HepG2 (cell line): ENCODE data around the gene MACROD2. TPM values are rescaled to one million over a fixed set of nuclear protein-coding genes. Genes with fewer than 3 reads are reported as not detected.

Experiments used
- ATF3 ChIP-seq: sonication (generic); formaldehyde crosslinking; IDR thresholded peaks from 2 replicates; pipeline ENCODE4 v1.4.0; 2020; ENCODE audit warnings: missing genetic modification reagents
- DBP ChIP-seq: sonication (generic); formaldehyde crosslinking; IDR thresholded peaks from 2 replicates; pipeline ENCODE4 v1.4.0; 2020; ENCODE audit warnings: missing genetic modification reagents; ENCODE audit errors: not compliant biosample characterization
- GLMP ChIP-seq: sonication (generic); formaldehyde crosslinking; IDR thresholded peaks from 2 replicates; pipeline ENCODE4 v1.9.0; 2021; ENCODE audit warnings: missing genetic modification reagents, mild to moderate bottlenecking, borderline replicate concordance
- GPBP1L1 ChIP-seq: sonication (generic); formaldehyde crosslinking; IDR thresholded peaks from 2 replicates; pipeline ENCODE4 v1.5.0; 2020; ENCODE audit warnings: mild to moderate bottlenecking, missing genetic modification reagents
- HIC2 ChIP-seq: sonication (generic); formaldehyde crosslinking; IDR thresholded peaks from 2 replicates; pipeline ENCODE4 v1.9.0; 2022; ENCODE audit warnings: low read depth, missing genetic modification reagents
- KDM5B ChIP-seq: sonication (generic); formaldehyde crosslinking; IDR thresholded peaks from 2 replicates; pipeline ENCODE4 v1.4.0; 2020; ENCODE audit warnings: missing genetic modification reagents, mild to moderate bottlenecking, borderline replicate concordance
- KMT2A ChIP-seq: sonication (generic); formaldehyde crosslinking; IDR thresholded peaks from 2 replicates; pipeline ENCODE4 v1.4.0; 2020; ENCODE audit warnings: missing genetic modification reagents
- PHB2 ChIP-seq: fragments of 450-650 bp; IDR thresholded peaks from 2 replicates; pipeline ENCODE4 v1.6.1; 2018; ENCODE audit not compliant: partially characterized antibody
- PHF21A ChIP-seq: sonication (generic); formaldehyde crosslinking; IDR thresholded peaks from 2 replicates; pipeline ENCODE4 v1.5.0; 2020; ENCODE audit warnings: mild to moderate bottlenecking, missing genetic modification reagents
- RFXAP ChIP-seq: sonication (generic); formaldehyde crosslinking; IDR thresholded peaks from 2 replicates; pipeline ENCODE4 v1.4.0; 2020; ENCODE audit warnings: missing genetic modification reagents, borderline replicate concordance
- SAP130 ChIP-seq: IDR thresholded peaks from 2 replicates; pipeline ENCODE4 v1.6.1; 2016; ENCODE audit warnings: low read depth
- SOX5 ChIP-seq: IDR thresholded peaks from 2 replicates; pipeline ENCODE4 v1.6.1; 2016; ENCODE audit warnings: borderline replicate concordance
- TOE1 ChIP-seq: sonication (generic); formaldehyde crosslinking; IDR thresholded peaks from 2 replicates; pipeline ENCODE4 v1.4.0; 2020; ENCODE audit warnings: mild to moderate bottlenecking, missing genetic modification reagents
- ZBTB25 ChIP-seq: IDR thresholded peaks from 2 replicates; pipeline ENCODE4 v1.6.1; 2018; ENCODE audit warnings: missing genetic modification reagents
- ZNF136 ChIP-seq: sonication (generic); formaldehyde crosslinking; IDR thresholded peaks from 2 replicates; pipeline ENCODE4 v1.8.1; 2022; ENCODE audit warnings: low read depth, mild to moderate bottlenecking, moderate library complexity, missing genetic modification reagents
- ZNF496 ChIP-seq: sonication (generic); formaldehyde crosslinking; IDR thresholded peaks from 2 replicates; pipeline ENCODE4 v1.8.1; 2023; ENCODE audit warnings: mild to moderate bottlenecking, moderate library complexity, missing genetic modification reagents; ENCODE audit not compliant: insufficient replicate concordance
- ZNF558 ChIP-seq: sonication (generic); formaldehyde crosslinking; IDR thresholded peaks from 2 replicates; pipeline ENCODE4 v1.9.0; 2022; ENCODE audit warnings: mild to moderate bottlenecking, missing genetic modification reagents, borderline replicate concordance
- ZNF569 ChIP-seq: sonication (generic); formaldehyde crosslinking; IDR thresholded peaks from 2 replicates; pipeline ENCODE4 v1.5.0; 2020; ENCODE audit warnings: mild to moderate bottlenecking, missing genetic modification reagents, moderate library complexity, borderline replicate concordance
- ZNF674 ChIP-seq: sonication (generic); formaldehyde crosslinking; IDR thresholded peaks from 2 replicates; pipeline ENCODE4 v1.5.0; 2020; ENCODE audit warnings: low read depth, mild to moderate bottlenecking, missing genetic modification reagents
- ZNF772 ChIP-seq: sonication (generic); formaldehyde crosslinking; IDR thresholded peaks from 2 replicates; pipeline ENCODE4 v1.5.0; 2020; ENCODE audit warnings: mild to moderate bottlenecking, missing genetic modification reagents
- ZSCAN9 ChIP-seq: IDR thresholded peaks from 2 replicates; pipeline ENCODE4 v1.6.1; 2016; ENCODE audit warnings: borderline replicate concordance
- polyA plus RNA-seq, 8 experiments: library from polyadenylated mRNA; depleted of rRNA in 3 of 8; stranded (reverse) in 7 of 8; unstranded in 1 of 8; fragments of >200 nt; fragmentation: Illumina TruSeq in 4 of 8; extraction: Trizol in 4 of 8; gene quantifications; 2 replicates each; pipeline versions ENCODE4 v1.2.1 to v1.2.3, GENCODE V29; 2011 to 2016; ENCODE audit warnings: low read depth in 4 of 8, missing spikeins in 1 of 8, mixed read lengths in 1 of 8; ENCODE audit not compliant: insufficient read depth in 1 of 8
- total RNA-seq, 5 experiments: library from RNA; depleted of rRNA; stranded (reverse); fragments of >200 nt; fragmentation: Illumina TruSeq; extraction: Trizol; gene quantifications; 2 replicates each; pipeline ENCODE4 v1.2.3, GENCODE V29; 2016; ENCODE audit warnings: low read depth in 1 of 5

Gene MACROD2
- total and polyA plus RNA-seq, 2 of the 13 experiments (the other 11 are each of a cell fraction or from before 2014, with no cell fraction given): 0.13 to 0.51 TPM

- TF ChIP-seq HIC2 (CRISPR knock-in tag): no peak
- TF ChIP-seq ZNF136 (CRISPR knock-in tag): no peak
- no peak for TF ChIP-seq ZBTB25 (CRISPR knock-in tag)
- no peak for TF ChIP-seq ZNF558
- TF ChIP-seq TOE1: no peak
- TF ChIP-seq DBP: no peak
- TF ChIP-seq GPBP1L1 (CRISPR knock-in tag): no peak
- TF ChIP-seq ZSCAN9 (CRISPR knock-in tag): no peak
- no peak for TF ChIP-seq ATF3 (CRISPR knock-in tag)
- 0 out of 2 replicates have a peak, but pooled peaks have one; percentile 41 for TF ChIP-seq SOX5
- TF ChIP-seq ZNF569: no peak
- no peak for TF ChIP-seq RFXAP (CRISPR knock-in tag)
- TF ChIP-seq KDM5B (CRISPR knock-in tag): no peak
- no peak for TF ChIP-seq KMT2A (CRISPR knock-in tag)
- TF ChIP-seq ZNF674 (CRISPR knock-in tag): no peak
- no peak for TF ChIP-seq ZNF496 (CRISPR knock-in tag)
- TF ChIP-seq SAP130 (CRISPR knock-in tag): no peak
- TF ChIP-seq GLMP (CRISPR knock-in tag): no peak
- TF ChIP-seq PHB2: no peak
- no peak for TF ChIP-seq PHF21A (CRISPR knock-in tag)
- TF ChIP-seq ZNF772 (CRISPR knock-in tag): no peak
Measured at GRCh38 chr20:14959506-14960475, 964.5 kb downstream of the MACROD2 start (continued).
